Liver (tissue), 9 donors: ENCODE measurements around the gene GMPR2. TPM values are rescaled to one million over a fixed set of nuclear protein-coding genes. Genes with fewer than 3 reads are reported as not detected.
A peak's percentile ranks its signal among the peaks of the same experiment; 100 is the strongest.

Source experiments
- DNase-seq: peaks from one replicate; pipeline ENCODE4 v3.0.0-alpha.2; 2017; ENCODE audit warnings: low spot score
- H3K27ac ChIP-seq, 2 donors: one replicate each; pipeline ENCODE4 v1.7.0; 2013; ENCODE audit warnings: inconsistent platforms in 2 of 2, low read length in 2 of 2, control low read depth in 1 of 2, low read depth in 1 of 2, mild to moderate bottlenecking in 1 of 2
- H3K27me3 ChIP-seq, 4 donors: one replicate each; pipeline versions ENCODE4 v1.6.1 to v1.7.0; 2013; ENCODE audit warnings: low read length in 3 of 4, inconsistent platforms in 1 of 4, mild to moderate bottlenecking in 1 of 4, moderate library complexity in 1 of 4; ENCODE audit not compliant: control insufficient read depth in 4 of 4, insufficient read depth in 4 of 4
- H3K36me3 ChIP-seq, 4 donors: one replicate each; pipeline versions ENCODE4 v1.6.1 to v1.7.0; 2013; ENCODE audit warnings: low read length in 3 of 4, mild to moderate bottlenecking in 3 of 4, low read depth in 1 of 4, moderate library complexity in 1 of 4; ENCODE audit not compliant: control insufficient read depth in 4 of 4, insufficient read depth in 3 of 4
- H3K4me1 ChIP-seq, 4 donors: one replicate each; pipeline versions ENCODE4 v1.6.1 to v1.7.0; 2013; ENCODE audit warnings: low read length in 3 of 4, mild to moderate bottlenecking in 3 of 4, moderate library complexity in 1 of 4; ENCODE audit not compliant: control insufficient read depth in 4 of 4, insufficient read depth in 4 of 4
- H3K4me3 ChIP-seq, 3 donors: one replicate each; pipeline versions ENCODE4 v1.6.1 to v1.7.0; 2013; ENCODE audit warnings: low read length in 3 of 3, control low read depth in 1 of 3, low read depth in 1 of 3, mild to moderate bottlenecking in 1 of 3
- H3K9ac ChIP-seq, 2 donors: one replicate each; pipeline ENCODE4 v1.7.0; 2013; ENCODE audit warnings: low read length in 2 of 2, mild to moderate bottlenecking in 2 of 2, moderate library complexity in 2 of 2, control low read depth in 1 of 2, low read depth in 1 of 2
- H3K9me3 ChIP-seq, 4 donors: one replicate each; pipeline versions ENCODE4 v1.6.1 to v1.7.0; 2013; ENCODE audit warnings: low read length in 3 of 4; ENCODE audit not compliant: control insufficient read depth in 4 of 4
- EGR1 ChIP-seq, 2 donors: IDR thresholded peaks; 2 replicates each; pipeline ENCODE4 v1.6.1; 2016 to 2018; ENCODE audit warnings: antibody characterized with exemption in 2 of 2, low read depth in 2 of 2
- FOXA1 ChIP-seq: IDR thresholded peaks from 2 replicates; pipeline ENCODE4 v1.6.1; 2016; ENCODE audit warnings: antibody characterized with exemption
- FOXA2 ChIP-seq: IDR thresholded peaks from 2 replicates; pipeline ENCODE4 v1.6.1; 2016; ENCODE audit warnings: antibody characterized with exemption
- GABPA ChIP-seq, 2 donors: IDR thresholded peaks in 1 of 2; conservative IDR thresholded peaks in 1 of 2; 2 replicates each; pipeline ENCODE4 v1.6.1; 2016; ENCODE audit warnings: antibody characterized with exemption in 2 of 2, mild to moderate bottlenecking in 1 of 2, moderate library complexity in 1 of 2
- HNF4A ChIP-seq, 2 donors: conservative IDR thresholded peaks; 2 replicates each; pipeline ENCODE4 v1.6.1; 2016; ENCODE audit warnings: antibody characterized with exemption in 2 of 2, mild to moderate bottlenecking in 2 of 2
- HNF4G ChIP-seq: IDR thresholded peaks from 2 replicates; pipeline ENCODE4 v1.6.1; 2016; ENCODE audit warnings: antibody characterized with exemption
- JUND ChIP-seq, 2 donors: IDR thresholded peaks; 2 replicates each; pipeline ENCODE4 v1.6.1; 2016; ENCODE audit warnings: antibody characterized with exemption in 2 of 2
- NR2F2 ChIP-seq: IDR thresholded peaks from 2 replicates; pipeline ENCODE4 v1.6.1; 2016; ENCODE audit warnings: antibody characterized with exemption
- RAD21 ChIP-seq, 2 donors: IDR thresholded peaks; 2 replicates each; pipeline ENCODE4 v1.6.1; 2016; ENCODE audit warnings: antibody characterized with exemption in 2 of 2, mild to moderate bottlenecking in 2 of 2
- SP1 ChIP-seq: IDR thresholded peaks from 2 replicates; pipeline ENCODE4 v1.6.1; 2018; ENCODE audit warnings: antibody characterized with exemption, mild to moderate bottlenecking
- TAF1 ChIP-seq: conservative IDR thresholded peaks from 2 replicates; pipeline ENCODE4 v1.6.1; 2016; ENCODE audit warnings: antibody characterized with exemption, mild to moderate bottlenecking
- YY1 ChIP-seq: IDR thresholded peaks from 2 replicates; pipeline ENCODE4 v1.6.1; 2016; ENCODE audit warnings: antibody characterized with exemption, mild to moderate bottlenecking
- WGBS: extraction: QIAGEN DNeasy Blood & Tissue Kit; methylation state at CpG from one replicate; pipeline ENCODE4 v1.1.7; 2013; 5-methylcytosine and 5-hydroxymethylcytosine counted together
- polyA plus RNA-seq, 2 donors: library from polyadenylated mRNA; stranded (reverse) in 1 of 2; unstranded in 1 of 2; fragments of 200-250 nt in 1 of 2; fragments of >200 nt in 1 of 2; fragmentation: Nextera tagmentation in 1 of 2; extraction: Ambion mirVana in 1 of 2; gene quantifications; one replicate each; pipeline versions ENCODE4 v1.2.1 to v1.2.3, GENCODE V29; 2013 to 2015
- total RNA-seq, 2 donors: library from RNA; depleted of rRNA; stranded (reverse); fragments of >200 nt; gene quantifications; one replicate each; pipeline ENCODE4 v1.2.3, GENCODE V29; 2014
- TF ChIP-seq, protein P1 (sequence below): IDR thresholded peaks from 2 replicates; pipeline ENCODE4 v1.6.1; 2016; ENCODE audit warnings: antibody characterized with exemption
- TF ChIP-seq, protein P2 (sequence below): IDR thresholded peaks from 2 replicates; pipeline ENCODE4 v1.6.1; 2016; ENCODE audit warnings: antibody characterized with exemption
- TF ChIP-seq, protein P3 (sequence below): IDR thresholded peaks from 2 replicates; pipeline ENCODE4 v1.6.1; 2016; ENCODE audit warnings: antibody characterized with exemption
- TF ChIP-seq, protein P4 (sequence below): fragments of 150-350 bp; IDR thresholded peaks from 2 replicates; pipeline ENCODE4 v1.5.1; 2017; ENCODE audit warnings: improper control_type of control experiment, low read depth, low read length; ENCODE audit not compliant: missing input control
- donor health status: healthy.
- donor health status: healthy.
- donor health status: healthy.
- donor health status: healthy.
- donor health status: healthy.

GMPR2 gene
- total and polyA plus RNA-seq, 4 donors = 28.6 to 42.7 (median 32.4) TPM

DNA sequence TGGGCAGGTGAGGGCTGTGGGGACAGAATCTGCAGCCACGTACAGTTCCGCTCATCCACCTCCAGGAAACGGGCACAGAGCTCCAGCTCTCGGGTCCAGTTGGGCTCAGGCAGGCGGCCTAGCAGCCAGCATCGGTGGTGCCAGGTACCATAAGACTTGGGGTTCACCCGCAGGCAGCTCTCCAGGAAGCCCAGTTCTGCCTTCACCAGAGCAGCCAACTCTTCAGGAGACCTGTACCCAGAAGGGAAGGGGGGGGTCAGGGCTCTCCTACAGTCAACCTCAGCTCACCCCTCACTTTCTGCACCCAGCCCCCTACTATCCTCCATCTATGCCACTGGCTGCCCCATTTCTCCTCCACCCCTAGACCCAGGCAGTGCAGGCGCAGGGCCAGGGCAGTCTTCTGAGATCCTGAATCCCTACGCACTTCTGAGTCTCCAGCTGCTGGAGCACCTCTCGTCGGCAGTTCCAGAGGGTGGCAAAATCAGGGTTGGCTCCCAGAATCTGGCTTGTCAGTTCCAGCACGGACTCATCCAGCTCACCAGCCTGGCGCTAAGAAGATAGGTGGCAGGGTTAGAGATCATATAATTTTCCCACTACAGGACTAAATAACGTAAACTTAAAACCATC is 37.3 kb downstream of the GMPR2 start:
- H3K4me3 ChIP-seq = no peak overlapping the region
- peaks cover 1 to 19% (median 4%) of the 10 kb centered on the region in 4 donors for H3K4me1 ChIP-seq

DNA sequence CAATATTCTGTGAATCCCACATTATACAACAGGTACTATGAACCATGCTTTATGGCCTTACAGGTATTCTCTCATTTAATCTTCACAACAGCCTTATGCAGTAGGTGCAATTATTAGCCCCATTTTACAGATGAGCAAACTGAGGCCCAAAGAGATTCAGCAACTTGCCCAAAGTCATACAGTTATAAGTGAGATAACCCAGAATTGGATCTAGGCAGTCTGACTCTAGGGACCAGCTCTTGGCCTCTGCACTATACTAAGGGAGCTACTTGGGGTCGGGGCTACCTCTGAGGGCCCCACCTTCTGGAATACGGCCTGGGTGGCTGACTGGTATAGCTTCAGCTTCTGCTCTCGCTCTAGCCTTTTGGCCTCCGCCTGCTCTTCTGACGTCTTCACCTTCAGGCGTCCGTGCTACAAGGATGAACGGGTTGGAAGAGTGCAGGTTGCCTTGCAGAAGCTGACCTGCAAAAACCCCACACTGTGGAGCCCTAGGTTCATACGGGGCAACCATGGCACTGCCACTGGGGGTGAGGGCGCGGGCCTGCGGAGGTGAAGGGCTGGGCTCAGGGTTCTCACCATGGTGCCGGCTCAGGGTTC is 37.9 kb downstream of the GMPR2 start:
- 20% methylated on average over 13 of the region's 13 CpGs for WGBS
- no peak for DNase-seq
- no peaks in the 10 kb centered on the region for H3K27me3 ChIP-seq
- peak overlapping the region; percentile 59 to 87 (median 82) for H3K4me3 ChIP-seq
- H3K9ac ChIP-seq = peak overlapping the region in 1 of 2 donors; percentile 48
- H3K27ac ChIP-seq = peak overlapping the region; percentile 92 to 96
- no peak for TF ChIP-seq GABPA (IDR thresholded peaks at IDR 0.05 in 1 of 2, conservative IDR thresholded peaks at IDR 0.05 in 1 of 2)
- TF ChIP-seq, protein P1, sequence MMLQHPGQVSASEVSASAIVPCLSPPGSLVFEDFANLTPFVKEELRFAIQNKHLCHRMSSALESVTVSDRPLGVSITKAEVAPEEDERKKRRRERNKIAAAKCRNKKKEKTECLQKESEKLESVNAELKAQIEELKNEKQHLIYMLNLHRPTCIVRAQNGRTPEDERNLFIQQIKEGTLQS = no peak
- no peak for TF ChIP-seq RAD21 (IDR thresholded peaks at IDR 0.05)
- no peak for TF ChIP-seq FOXA2
- no peak for TF ChIP-seq SP1
- TF ChIP-seq YY1 = no peak
- H3K36me3 ChIP-seq = peaks cover 0 to 34% (median 9%) of the 10 kb centered on the region in 4 donors
- no peaks in the 10 kb centered on the region for H3K9me3 ChIP-seq
- peaks cover 1 to 19% (median 5%) of the 10 kb centered on the region in 4 donors for H3K4me1 ChIP-seq

More for the DNA sequence above, 37.3 kb downstream of the GMPR2 start:
- no peak overlapping the region for H3K27ac ChIP-seq
- DNase-seq = no peak
- no peaks in the 10 kb centered on the region for H3K9me3 ChIP-seq
- WGBS = 95% methylated on average over 14 of the region's 14 CpGs
- no peaks in the 10 kb centered on the region for H3K27me3 ChIP-seq
- peaks cover 0 to 38% (median 10%) of the 10 kb centered on the region in 4 donors for H3K36me3 ChIP-seq
- no peak overlapping the region for H3K9ac ChIP-seq
- TF ChIP-seq HNF4G (no peak), GABPA (IDR thresholded peaks at IDR 0.05 in 1 of 2, conservative IDR thresholded peaks at IDR 0.05 in 1 of 2) (no peak), FOXA1 (no peak)
- TF ChIP-seq, protein P1 = no peak

DNA sequence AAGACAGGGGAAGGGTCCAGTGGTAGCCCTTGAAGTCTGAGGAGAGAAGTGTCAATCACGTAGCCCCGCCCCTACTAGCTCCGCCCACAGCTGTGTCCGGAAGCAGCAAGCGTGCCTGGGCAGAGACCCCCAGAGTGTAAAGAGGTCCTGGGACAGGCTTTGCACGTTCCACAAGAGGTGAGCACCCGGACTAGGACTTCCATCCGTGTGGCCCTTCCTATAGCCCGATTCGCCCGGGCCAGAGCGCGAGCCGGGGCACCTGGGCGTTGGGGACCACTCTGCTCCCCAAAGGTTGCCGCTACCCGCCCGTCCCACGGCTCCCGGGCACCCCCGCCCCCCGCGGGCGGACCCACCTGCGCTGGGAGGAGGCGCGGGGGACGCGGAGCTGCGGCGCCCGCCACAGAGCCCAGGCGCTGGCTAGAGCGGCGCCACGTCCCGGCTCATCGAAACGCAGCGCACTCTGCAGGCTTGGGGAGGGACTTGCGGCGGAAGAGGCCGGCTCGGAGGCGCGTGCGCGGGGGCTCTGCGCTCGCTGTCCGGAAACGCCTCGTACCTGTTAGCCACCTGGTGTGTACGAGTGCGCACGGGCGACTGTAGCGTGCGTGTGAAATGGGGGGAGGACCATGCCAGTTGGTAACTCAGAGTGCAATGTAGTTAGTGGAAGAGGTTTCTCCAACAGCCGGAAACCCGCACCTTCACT is 38.6 kb downstream of the GMPR2 start, which contains the start of gene RABGGTA:
TSS of gene RABGGTA (minus strand) at position 464 of the 700 bp plus-strand sequence. CDS start 482 bp downstream, outside the sequence.
- WGBS = under 1% methylated on average over 61 of the region's 61 CpGs
- H3K9ac ChIP-seq = peak within 1 kb of the TSS; percentile 48 to 80
- no peaks in the 10 kb centered on the region for H3K27me3 ChIP-seq
- DNase-seq = peak; percentile 88
- no peaks in the 10 kb centered on the region for H3K9me3 ChIP-seq
- H3K4me3 ChIP-seq = peak within 1 kb of the TSS; percentile 59 to 87 (median 82)
- H3K27ac ChIP-seq = peak within 1 kb of the TSS; percentile 92 to 96
- H3K36me3 ChIP-seq = peaks cover 0 to 28% (median 7%) of the 10 kb centered on the region in 4 donors
- peaks cover 1 to 19% (median 5%) of the 10 kb centered on the region in 4 donors for H3K4me1 ChIP-seq
- TF ChIP-seq RAD21 (IDR thresholded peaks at IDR 0.05) = peak in 1 of 2 donors; percentile 70
- TF ChIP-seq SP1 = peak; percentile 47
- TF ChIP-seq, protein P2, sequence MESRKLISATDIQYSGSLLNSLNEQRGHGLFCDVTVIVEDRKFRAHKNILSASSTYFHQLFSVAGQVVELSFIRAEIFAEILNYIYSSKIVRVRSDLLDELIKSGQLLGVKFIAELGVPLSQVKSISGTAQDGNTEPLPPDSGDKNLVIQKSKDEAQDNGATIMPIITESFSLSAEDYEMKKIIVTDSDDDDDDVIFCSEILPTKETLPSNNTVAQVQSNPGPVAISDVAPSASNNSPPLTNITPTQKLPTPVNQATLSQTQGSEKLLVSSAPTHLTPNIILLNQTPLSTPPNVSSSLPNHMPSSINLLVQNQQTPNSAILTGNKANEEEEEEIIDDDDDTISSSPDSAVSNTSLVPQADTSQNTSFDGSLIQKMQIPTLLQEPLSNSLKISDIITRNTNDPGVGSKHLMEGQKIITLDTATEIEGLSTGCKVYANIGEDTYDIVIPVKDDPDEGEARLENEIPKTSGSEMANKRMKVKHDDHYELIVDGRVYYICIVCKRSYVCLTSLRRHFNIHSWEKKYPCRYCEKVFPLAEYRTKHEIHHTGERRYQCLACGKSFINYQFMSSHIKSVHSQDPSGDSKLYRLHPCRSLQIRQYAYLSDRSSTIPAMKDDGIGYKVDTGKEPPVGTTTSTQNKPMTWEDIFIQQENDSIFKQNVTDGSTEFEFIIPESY = no peak
- TF ChIP-seq, protein P3, sequence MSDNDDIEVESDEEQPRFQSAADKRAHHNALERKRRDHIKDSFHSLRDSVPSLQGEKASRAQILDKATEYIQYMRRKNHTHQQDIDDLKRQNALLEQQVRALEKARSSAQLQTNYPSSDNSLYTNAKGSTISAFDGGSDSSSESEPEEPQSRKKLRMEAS = no peak
- TF ChIP-seq, protein P1 = no peak
- TF ChIP-seq JUND (IDR thresholded peaks at IDR 0.05) = no peak
- no peak for TF ChIP-seq YY1
- TF ChIP-seq EGR1 (IDR thresholded peaks at IDR 0.05; ENCODE audit: low read depth in 2 of 2) = no peak
- TF ChIP-seq FOXA1 = no peak
- no peak for TF ChIP-seq NR2F2
- TF ChIP-seq HNF4G = no peak
- TF ChIP-seq HNF4A (conservative IDR thresholded peaks at IDR 0.05) = no peak
- no peak for TF ChIP-seq TAF1
- TF ChIP-seq, protein P4, sequence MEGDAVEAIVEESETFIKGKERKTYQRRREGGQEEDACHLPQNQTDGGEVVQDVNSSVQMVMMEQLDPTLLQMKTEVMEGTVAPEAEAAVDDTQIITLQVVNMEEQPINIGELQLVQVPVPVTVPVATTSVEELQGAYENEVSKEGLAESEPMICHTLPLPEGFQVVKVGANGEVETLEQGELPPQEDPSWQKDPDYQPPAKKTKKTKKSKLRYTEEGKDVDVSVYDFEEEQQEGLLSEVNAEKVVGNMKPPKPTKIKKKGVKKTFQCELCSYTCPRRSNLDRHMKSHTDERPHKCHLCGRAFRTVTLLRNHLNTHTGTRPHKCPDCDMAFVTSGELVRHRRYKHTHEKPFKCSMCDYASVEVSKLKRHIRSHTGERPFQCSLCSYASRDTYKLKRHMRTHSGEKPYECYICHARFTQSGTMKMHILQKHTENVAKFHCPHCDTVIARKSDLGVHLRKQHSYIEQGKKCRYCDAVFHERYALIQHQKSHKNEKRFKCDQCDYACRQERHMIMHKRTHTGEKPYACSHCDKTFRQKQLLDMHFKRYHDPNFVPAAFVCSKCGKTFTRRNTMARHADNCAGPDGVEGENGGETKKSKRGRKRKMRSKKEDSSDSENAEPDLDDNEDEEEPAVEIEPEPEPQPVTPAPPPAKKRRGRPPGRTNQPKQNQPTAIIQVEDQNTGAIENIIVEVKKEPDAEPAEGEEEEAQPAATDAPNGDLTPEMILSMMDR = peak; percentile 62
